ENCODE results near the gene ACTL10. TPM values are rescaled to one million over a fixed set of nuclear protein-coding genes. Genes with fewer than 3 reads are reported as not detected.

The ACTL10 gene
- total RNA-seq, 1 experiment from 2014 or later: 1.3 TPM

DNA sequence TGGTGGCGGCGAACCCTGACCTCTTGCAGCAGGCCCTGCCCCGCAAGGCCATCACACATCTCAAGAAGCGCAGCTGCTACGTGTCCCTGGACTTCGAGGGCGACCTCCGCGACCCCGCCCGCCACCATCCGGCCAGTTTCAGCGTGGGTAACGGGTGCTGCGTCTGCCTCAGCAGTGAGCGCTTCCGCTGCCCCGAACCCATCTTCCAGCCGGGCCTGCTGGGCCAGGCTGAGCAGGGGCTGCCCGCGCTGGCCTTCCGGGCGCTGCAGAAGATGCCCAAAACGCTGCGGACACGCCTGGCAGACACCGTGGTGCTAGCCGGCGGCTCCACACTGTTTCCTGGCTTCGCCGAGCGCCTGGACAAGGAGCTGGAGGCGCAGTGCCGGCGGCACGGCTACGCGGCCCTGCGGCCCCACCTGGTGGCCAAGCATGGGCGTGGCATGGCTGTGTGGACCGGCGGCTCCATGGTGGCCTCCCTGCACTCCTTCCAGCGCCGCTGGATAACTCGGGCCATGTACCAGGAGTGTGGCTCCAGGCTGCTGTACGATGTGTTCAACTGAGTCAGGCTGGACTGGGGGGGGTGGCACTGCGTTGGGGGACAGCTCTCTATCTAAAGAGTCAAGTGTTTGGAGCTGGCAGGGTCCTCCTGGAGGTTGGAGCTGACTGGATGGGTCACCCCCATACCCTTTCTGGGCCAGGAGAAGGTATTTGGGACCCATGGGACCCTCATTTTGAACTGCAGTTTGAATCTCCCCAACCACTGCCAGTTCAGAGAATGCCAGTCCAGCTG is 1.1 kb downstream of the ACTL10 start:
- peak; percentile 87 for DNase-seq (ENCODE audit: low spot score)
- no peak overlapping the region for H3K27ac Mint-ChIP-seq
- peaks cover 34% of the 10 kb centered on the region for H3K4me1 Mint-ChIP-seq
- POLR2A ChIA-PET: interaction anchor here (0.6 to 3.4 kb wide), 7 partner anchors 13 to 405 kb away, joined by 3 to 24 read pairs (median 4); partner anchors contain the start of genes CBFA2T2, PXMP4 and ZNF341
- H3K27me3 Mint-ChIP-seq (ENCODE audit: low read depth): peaks cover 14% of the 10 kb centered on the region
- H3K36me3 Mint-ChIP-seq: peaks cover 5% of the 10 kb centered on the region; the same call in 1 of the 2 replicates
- CTCF ChIA-PET: interaction anchor here (0.5 to 7.9 kb wide), 44 partner anchors 9 to 405 kb away, joined by 3 to 134 read pairs (median 4); partner anchors contain the start of genes CBFA2T2, CDK5RAP1, E2F1 and PXMP4
- peak; percentile 47 for ATAC-seq
- H3K4me3 Mint-ChIP-seq: peak overlapping the region; percentile 62
- H3K9me3 Mint-ChIP-seq: no peaks in the 10 kb centered on the region
- TF ChIP-seq, protein P1, sequence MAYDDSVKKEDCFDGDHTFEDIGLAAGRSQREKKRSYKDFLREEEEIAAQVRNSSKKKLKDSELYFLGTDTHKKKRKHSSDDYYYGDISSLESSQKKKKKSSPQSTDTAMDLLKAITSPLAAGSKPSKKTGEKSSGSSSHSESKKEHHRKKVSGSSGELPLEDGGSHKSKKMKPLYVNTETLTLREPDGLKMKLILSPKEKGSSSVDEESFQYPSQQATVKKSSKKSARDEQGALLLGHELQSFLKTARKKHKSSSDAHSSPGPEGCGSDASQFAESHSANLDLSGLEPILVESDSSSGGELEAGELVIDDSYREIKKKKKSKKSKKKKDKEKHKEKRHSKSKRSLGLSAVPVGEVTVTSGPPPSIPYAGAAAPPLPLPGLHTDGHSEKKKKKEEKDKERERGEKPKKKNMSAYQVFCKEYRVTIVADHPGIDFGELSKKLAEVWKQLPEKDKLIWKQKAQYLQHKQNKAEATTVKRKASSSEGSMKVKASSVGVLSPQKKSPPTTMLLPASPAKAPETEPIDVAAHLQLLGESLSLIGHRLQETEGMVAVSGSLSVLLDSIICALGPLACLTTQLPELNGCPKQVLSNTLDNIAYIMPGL (CRISPR knock-in tag; IDR thresholded peaks at IDR 0.05): no peak; the same call in 1 of the 2 replicates
- TF ChIP-seq NFYB (CRISPR knock-in tag; conservative IDR thresholded peaks at IDR 0.05; ENCODE audit: low read depth): no peak
- no peak for TF ChIP-seq HMGA2 (CRISPR knock-in tag; IDR thresholded peaks at IDR 0.05)
- TF ChIP-seq E2F1 (CRISPR knock-in tag; IDR thresholded peaks at IDR 0.05): 0 out of 2 replicates have a peak, but pooled peaks have one; percentile 42
- no peak for TF ChIP-seq ERG (CRISPR knock-in tag; IDR thresholded peaks at IDR 0.05)
- TF ChIP-seq ZNF423 (CRISPR knock-in tag; IDR thresholded peaks at IDR 0.05): no peak
- peak; percentile 62; the same call in 1 of the 2 replicates for TF ChIP-seq USF1 (CRISPR knock-in tag; IDR thresholded peaks at IDR 0.05)
- TF ChIP-seq ZNF281 (CRISPR knock-in tag; IDR thresholded peaks at IDR 0.05): peak; percentile 12; the same call in 1 of the 2 replicates
- TF ChIP-seq E2F4 (CRISPR knock-in tag; IDR thresholded peaks at IDR 0.05; ENCODE audit: borderline replicate concordance, low read depth): no peak
- TF ChIP-seq FOXK1 (CRISPR knock-in tag; IDR thresholded peaks at IDR 0.05): no peak
- TF ChIP-seq FOXJ3 (CRISPR knock-in tag; IDR thresholded peaks at IDR 0.05; ENCODE audit: borderline replicate concordance): no peak
- TF ChIP-seq USF2 (CRISPR knock-in tag; IDR thresholded peaks at IDR 0.05): no peak; the same call in 1 of the 2 replicates
- TF ChIP-seq ELF4 (CRISPR knock-in tag; IDR thresholded peaks at IDR 0.05; ENCODE audit: low read depth): no peak
- TF ChIP-seq, protein P2, sequence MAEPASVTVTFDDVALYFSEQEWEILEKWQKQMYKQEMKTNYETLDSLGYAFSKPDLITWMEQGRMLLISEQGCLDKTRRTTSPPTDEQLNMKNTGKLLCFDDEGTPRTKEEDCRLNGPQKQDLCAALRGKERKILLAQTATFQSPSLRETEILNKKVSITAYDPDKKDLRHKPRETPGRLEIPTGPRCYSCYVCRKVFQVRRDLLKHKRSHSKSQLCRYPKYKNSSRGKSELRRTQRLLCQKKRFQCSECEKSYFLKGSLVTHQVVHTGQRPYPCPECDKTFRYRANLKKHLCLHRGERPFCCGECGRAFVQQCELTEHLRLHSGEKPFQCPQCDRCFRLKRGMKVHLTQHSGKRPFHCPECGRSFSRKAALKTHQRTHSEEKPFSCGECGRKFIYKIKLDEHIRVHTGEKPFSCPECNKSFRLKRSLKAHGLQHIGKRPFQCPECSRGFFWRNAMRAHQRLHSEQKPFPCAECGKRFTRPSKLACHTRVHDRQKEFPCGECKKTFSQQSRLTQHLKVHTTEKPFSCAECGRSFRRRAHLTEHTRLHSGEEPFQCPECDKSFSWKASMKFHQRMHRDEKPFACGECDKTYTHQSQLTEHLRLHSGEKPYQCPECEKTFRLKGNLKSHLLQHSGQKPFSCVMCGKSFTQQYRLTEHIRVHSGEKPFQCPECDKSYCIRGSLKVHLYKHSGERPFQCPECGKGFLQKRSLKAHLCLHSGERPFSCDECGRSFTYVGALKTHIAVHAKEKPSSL (CRISPR knock-in tag; conservative IDR thresholded peaks at IDR 0.05): no peak
- TF ChIP-seq ZBTB21 (CRISPR knock-in tag; IDR thresholded peaks at IDR 0.05; ENCODE audit: borderline replicate concordance): peak; percentile 85
- TF ChIP-seq TP53 (CRISPR knock-in tag; IDR thresholded peaks at IDR 0.05): no peak
- TF ChIP-seq ZNF219 (CRISPR knock-in tag; IDR thresholded peaks at IDR 0.05; ENCODE audit: borderline replicate concordance): no peak
- TF ChIP-seq RORB (CRISPR knock-in tag; IDR thresholded peaks at IDR 0.05): no peak
- no peak for TF ChIP-seq SMAD4 (CRISPR knock-in tag; IDR thresholded peaks at IDR 0.05)
- no peak for TF ChIP-seq TCF7 (CRISPR knock-in tag; IDR thresholded peaks at IDR 0.05; ENCODE audit: low read depth)

All from WTC11 (cell line).